Activated naive CD8-positive, alpha-beta T cell treated with anti-CD3 and anti-CD28 coated beads for 36 hours (primary cell): Measurements from ENCODE around the gene AK9. TPM values are rescaled to one million over a fixed set of nuclear protein-coding genes. Genes with fewer than 3 reads are reported as not detected.
A peak's percentile ranks its signal among the peaks of the same experiment; 100 is the strongest.
"Not testable (repeated sequence)": the region's sequence is repeated elsewhere in the genome, so short reads cannot be mapped to it uniquely, and the experiment has no call there.

ENCODE experiments used
- DNase-seq: peaks from one replicate; pipeline ENCODE4 v3.0.0; 2021
- H3K27ac Mint-ChIP-seq: one replicate; pipeline ENCODE4 v1.8.0; 2022; ENCODE audit warnings: mild to moderate bottlenecking, moderate library complexity, mixed read lengths
- H3K27me3 Mint-ChIP-seq: one replicate; pipeline ENCODE4 v1.8.0; 2022; ENCODE audit warnings: mild to moderate bottlenecking, mixed read lengths
- H3K36me3 Mint-ChIP-seq: one replicate; pipeline ENCODE4 v1.8.0; 2021; ENCODE audit warnings: mild to moderate bottlenecking, mixed read lengths
- H3K4me1 Mint-ChIP-seq: one replicate; pipeline ENCODE4 v1.8.0; 2021; ENCODE audit warnings: mixed read lengths
- H3K4me3 Mint-ChIP-seq: one replicate; pipeline ENCODE4 v1.8.0; 2022; ENCODE audit warnings: mild to moderate bottlenecking, moderate library complexity, mixed read lengths
- H3K9me3 Mint-ChIP-seq: one replicate; pipeline ENCODE4 v1.8.0; 2022; ENCODE audit warnings: mixed read lengths
- total RNA-seq, 2 experiments: library from RNA; stranded (reverse); gene quantifications; one replicate each; pipeline ENCODE4 v1.2.3, GENCODE V29; 2021

The AK9 gene
- total RNA-seq, 2 experiments from 2014 or later = 3.1 to 3.9 TPM

DNA sequence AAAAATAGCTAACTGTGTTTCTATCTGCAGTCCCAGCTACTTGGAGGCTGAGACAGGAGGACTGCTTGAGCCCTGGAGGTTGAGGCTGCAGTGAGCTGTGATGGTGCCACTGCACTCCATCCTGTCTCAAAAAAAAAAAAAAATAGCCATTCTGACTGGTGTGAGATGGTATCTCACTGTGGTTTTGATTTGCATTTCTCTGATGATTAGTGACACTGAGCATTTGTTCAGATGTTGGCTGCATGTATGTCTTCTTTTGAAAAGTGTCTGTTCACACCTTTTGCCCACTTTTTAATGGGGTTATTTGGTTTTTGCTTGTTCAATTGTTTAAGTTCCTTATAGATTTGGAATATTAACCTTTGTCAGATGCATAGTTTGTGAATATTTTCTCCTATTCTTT is 171.4 kb downstream of the AK9 start:
- not testable (repeated sequence) for H3K27me3 Mint-ChIP-seq, DNase-seq, H3K4me3 Mint-ChIP-seq, H3K36me3 Mint-ChIP-seq, H3K27ac Mint-ChIP-seq, H3K9me3 Mint-ChIP-seq
- peaks cover 23% of the 10 kb centered on the region for H3K4me1 Mint-ChIP-seq

DNA sequence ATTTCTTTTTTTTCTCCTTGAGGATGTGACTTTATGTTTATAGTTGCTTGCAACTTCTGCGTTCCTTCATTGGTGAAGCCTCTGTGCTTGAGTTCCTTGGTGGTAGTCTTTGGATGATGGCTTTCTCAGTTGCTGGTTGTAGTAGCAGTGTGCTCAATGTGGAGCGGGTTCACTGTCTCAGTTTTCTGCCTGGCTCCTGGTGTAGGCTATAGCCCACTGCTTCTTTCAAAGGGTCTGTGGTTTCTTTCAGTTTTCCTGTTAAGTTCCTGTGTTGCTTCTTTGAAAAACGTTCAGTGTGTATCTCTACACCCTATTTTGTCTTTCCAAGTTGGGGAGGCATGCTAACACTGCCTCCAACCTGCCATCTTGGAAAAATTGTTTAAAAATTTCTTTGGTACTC is 174.1 kb downstream of the AK9 start:
- Mint-ChIP-seq H3K36me3 (peaks cover 3% of the 10 kb centered on the region), H3K27me3 (no peaks in the 10 kb centered on the region), H3K27ac (peak overlapping the region; percentile 73), H3K9me3 (no peaks in the 10 kb centered on the region), H3K4me3 (peak overlapping the region; percentile 9), H3K4me1 (peaks cover 23% of the 10 kb centered on the region)
- DNase-seq = no peak

GRCh38 chr6:109515781-109516409 is 175.1 kb downstream of the AK9 start:
- Mint-ChIP-seq H3K4me1 (peaks cover 23% of the 10 kb centered on the region), H3K27ac (peak overlapping the region; percentile 73), H3K27me3 (no peaks in the 10 kb centered on the region), H3K9me3 (no peaks in the 10 kb centered on the region), H3K36me3 (peaks cover 3% of the 10 kb centered on the region), H3K4me3 (peak overlapping the region; percentile 30)
- no peak for DNase-seq

DNA sequence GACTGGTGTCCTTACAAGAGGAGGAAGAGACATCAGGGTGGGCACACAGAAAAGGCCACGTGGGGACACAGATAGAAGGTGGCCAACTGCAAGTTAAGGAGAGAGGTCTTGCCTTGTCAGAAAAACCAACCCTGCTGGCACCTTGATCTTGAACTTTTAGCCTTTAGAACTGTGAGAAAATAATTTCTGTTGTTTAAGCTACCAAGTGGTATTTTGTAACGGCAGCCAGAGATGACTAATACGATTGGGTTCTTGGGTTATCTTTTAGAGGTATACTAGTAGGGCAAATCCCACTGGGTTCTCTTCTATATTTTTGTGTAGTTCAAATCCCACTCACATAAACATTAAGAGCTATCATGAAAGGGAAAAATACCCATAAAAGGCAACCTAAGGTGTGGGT is 176.1 kb downstream of the AK9 start:
- peak overlapping the region; percentile 26 for H3K27ac Mint-ChIP-seq
- no peak for DNase-seq
- peaks cover 3% of the 10 kb centered on the region for H3K36me3 Mint-ChIP-seq
- H3K27me3 Mint-ChIP-seq = no peaks in the 10 kb centered on the region
- H3K9me3 Mint-ChIP-seq = no peaks in the 10 kb centered on the region
- no peak overlapping the region for H3K4me3 Mint-ChIP-seq
- H3K4me1 Mint-ChIP-seq = peaks cover 23% of the 10 kb centered on the region

DNA sequence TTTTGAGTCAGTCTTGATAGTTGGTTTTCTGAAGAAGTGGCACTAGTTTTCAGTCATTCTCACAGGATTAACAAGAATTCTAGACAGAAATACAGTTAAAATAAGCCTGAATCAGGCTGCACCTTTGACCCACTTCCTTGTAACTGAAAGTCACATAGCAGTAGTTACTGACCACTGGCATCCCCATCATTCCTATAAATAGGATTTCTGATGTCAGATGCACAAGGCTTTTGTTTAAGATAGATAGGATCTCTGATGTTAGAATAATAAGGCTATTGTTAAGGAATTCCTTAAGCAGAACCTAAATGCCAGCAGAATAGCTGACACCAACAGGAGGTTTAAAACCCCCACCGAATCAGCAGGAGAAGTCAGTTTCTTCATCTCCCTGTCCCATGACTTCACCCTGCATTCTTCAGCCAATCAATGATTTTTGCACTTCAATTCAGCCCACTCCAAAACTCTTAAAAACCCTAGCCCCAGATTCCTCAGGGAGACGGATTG is 177.4 kb downstream of the AK9 start:
- DNase-seq = no peak
- Mint-ChIP-seq H3K27me3 (no peaks in the 10 kb centered on the region), H3K9me3 (no peaks in the 10 kb centered on the region), H3K4me3 (no peak overlapping the region), H3K36me3 (peaks cover 3% of the 10 kb centered on the region), H3K27ac (no peak overlapping the region), H3K4me1 (peaks cover 23% of the 10 kb centered on the region)

DNA sequence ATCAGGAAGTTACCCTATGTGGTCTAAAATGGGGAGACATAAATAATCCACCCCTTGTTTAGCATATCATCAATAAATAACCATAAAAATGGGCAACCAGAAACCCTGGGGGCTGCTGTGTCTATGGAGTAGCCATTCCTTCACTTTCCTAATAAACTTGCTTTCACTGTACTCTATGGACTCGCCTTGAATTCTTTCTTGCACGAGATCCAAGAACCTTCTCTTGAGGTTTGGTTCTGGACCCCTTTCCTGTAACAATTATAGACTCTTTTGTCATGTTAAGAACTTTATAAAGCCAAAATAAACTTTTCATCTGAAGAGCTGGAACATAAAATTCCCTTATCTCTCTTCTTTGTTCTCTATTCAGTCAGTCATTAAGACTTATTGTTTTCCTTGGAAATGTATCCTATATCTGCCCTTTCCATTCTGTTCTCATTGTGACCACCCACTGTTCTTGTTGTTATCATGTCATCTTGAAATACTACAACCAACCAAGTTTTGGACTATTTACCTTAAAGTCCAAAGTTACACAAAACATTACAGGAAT is 178.7 kb downstream of the AK9 start:
- DNase-seq = no peak
- peaks cover 3% of the 10 kb centered on the region for H3K36me3 Mint-ChIP-seq
- H3K9me3 Mint-ChIP-seq = no peaks in the 10 kb centered on the region
- peaks cover 23% of the 10 kb centered on the region for H3K4me1 Mint-ChIP-seq
- no peaks in the 10 kb centered on the region for H3K27me3 Mint-ChIP-seq
- no peak overlapping the region for H3K4me3 Mint-ChIP-seq
- no peak overlapping the region for H3K27ac Mint-ChIP-seq

GRCh38 chr6:109511832-109512231 is 179.2 kb downstream of the AK9 start:
- Mint-ChIP-seq H3K36me3 (peaks cover under 1% of the 10 kb centered on the region), H3K9me3 (no peaks in the 10 kb centered on the region), H3K27ac (no peak overlapping the region), H3K4me1 (peaks cover 18% of the 10 kb centered on the region), H3K4me3 (no peak overlapping the region), H3K27me3 (no peaks in the 10 kb centered on the region)
- DNase-seq = no peak

GRCh38 chr6:109510358-109510757 is 180.6 kb downstream of the AK9 start:
- no peak for DNase-seq
- H3K27ac Mint-ChIP-seq = no peak overlapping the region
- no peaks in the 10 kb centered on the region for H3K36me3 Mint-ChIP-seq
- H3K4me1 Mint-ChIP-seq = peaks cover 7% of the 10 kb centered on the region
- H3K27me3 Mint-ChIP-seq = no peaks in the 10 kb centered on the region
- no peaks in the 10 kb centered on the region for H3K9me3 Mint-ChIP-seq
- H3K4me3 Mint-ChIP-seq = no peak overlapping the region

DNA sequence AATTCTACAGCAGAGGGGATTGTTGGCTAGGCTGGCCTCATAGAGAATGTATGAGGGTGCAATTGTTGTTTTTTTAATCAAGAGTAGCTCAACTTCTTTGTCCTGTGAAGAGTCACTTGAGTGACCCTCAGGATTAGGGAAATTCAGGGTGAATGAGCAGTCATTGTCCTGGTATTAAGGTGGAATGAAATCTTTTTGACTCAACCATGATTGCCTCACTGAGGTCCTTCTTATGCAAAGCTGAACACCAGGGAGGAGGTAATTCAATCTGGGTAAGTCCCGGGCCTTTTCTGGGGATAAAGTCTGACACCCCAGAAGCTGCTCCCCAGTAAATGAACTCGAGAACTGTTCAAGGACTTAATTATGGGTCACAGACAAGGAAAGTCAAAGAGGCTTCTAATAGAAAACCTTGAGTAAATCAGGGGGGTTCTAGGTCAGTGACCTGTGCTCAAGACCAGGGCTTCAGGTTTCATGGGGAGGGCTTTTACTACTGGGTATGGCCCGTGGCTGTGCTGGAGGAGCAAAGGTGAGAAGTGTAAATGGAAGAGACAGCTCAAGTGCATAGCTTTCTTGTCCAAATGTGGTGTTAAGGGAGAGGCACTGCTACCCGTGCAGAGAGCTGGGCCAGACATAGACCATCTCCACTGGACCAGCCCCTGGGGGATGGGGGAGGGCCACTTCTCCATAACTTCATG is 182.7 kb downstream of the AK9 start:
- no peak overlapping the region for H3K27ac Mint-ChIP-seq
- no peaks in the 10 kb centered on the region for H3K36me3 Mint-ChIP-seq
- no peaks in the 10 kb centered on the region for H3K9me3 Mint-ChIP-seq
- H3K4me1 Mint-ChIP-seq = no peaks in the 10 kb centered on the region
- no peak for DNase-seq
- no peak overlapping the region for H3K4me3 Mint-ChIP-seq
- H3K27me3 Mint-ChIP-seq = no peaks in the 10 kb centered on the region

- Mint-ChIP-seq H3K27ac (no peak overlapping the region), H3K36me3 (no peaks in the 10 kb centered on the region), H3K27me3 (no peaks in the 10 kb centered on the region), H3K4me1 (no peaks in the 10 kb centered on the region), H3K9me3 (no peaks in the 10 kb centered on the region), H3K4me3 (no peak overlapping the region)
- DNase-seq = no peak
Observed at GRCh38 chr6:109507490-109508072, 183.4 kb downstream of the AK9 start.

GRCh38 chr6:109506841-109507240 is 184.2 kb downstream of the AK9 start:
- no peak for DNase-seq
- Mint-ChIP-seq H3K27ac (no peak overlapping the region), H3K9me3 (no peaks in the 10 kb centered on the region), H3K36me3 (no peaks in the 10 kb centered on the region), H3K4me1 (no peaks in the 10 kb centered on the region), H3K4me3 (no peak overlapping the region), H3K27me3 (no peaks in the 10 kb centered on the region)

DNA sequence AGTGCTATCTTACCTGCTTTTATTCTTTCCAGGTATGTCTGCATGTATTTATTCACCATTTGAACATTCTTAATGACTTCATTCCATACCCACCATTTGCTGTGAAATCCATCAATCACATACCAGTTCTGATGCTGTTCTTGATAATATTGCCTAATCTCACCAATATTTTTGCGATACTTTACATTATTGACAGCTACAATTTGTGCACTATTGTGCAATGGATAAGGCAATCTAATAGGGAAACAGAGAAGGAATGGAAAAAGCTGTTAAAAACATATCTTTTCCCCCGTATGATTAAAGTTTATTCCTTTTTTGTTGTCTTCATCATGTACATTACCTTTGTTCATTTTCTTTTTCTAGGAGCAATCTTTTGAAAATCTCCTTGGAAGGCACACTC is 184.7 kb downstream of the AK9 start:
- no peak overlapping the region for H3K27ac Mint-ChIP-seq
- H3K36me3 Mint-ChIP-seq = no peaks in the 10 kb centered on the region
- H3K4me3 Mint-ChIP-seq = no peak overlapping the region
- H3K4me1 Mint-ChIP-seq = no peaks in the 10 kb centered on the region
- no peaks in the 10 kb centered on the region for H3K9me3 Mint-ChIP-seq
- no peak for DNase-seq
- no peaks in the 10 kb centered on the region for H3K27me3 Mint-ChIP-seq

GRCh38 chr6:109503327-109504224 is 187.4 kb downstream of the AK9 start:
- H3K9me3 Mint-ChIP-seq = no peaks in the 10 kb centered on the region
- no peak for DNase-seq
- no peaks in the 10 kb centered on the region for H3K36me3 Mint-ChIP-seq
- no peaks in the 10 kb centered on the region for H3K4me1 Mint-ChIP-seq
- no peaks in the 10 kb centered on the region for H3K27me3 Mint-ChIP-seq
- no peak overlapping the region for H3K4me3 Mint-ChIP-seq
- no peak overlapping the region for H3K27ac Mint-ChIP-seq

GRCh38 chr6:109498936-109499335 is 192.1 kb downstream of the AK9 start:
- H3K27ac Mint-ChIP-seq = no peak overlapping the region
- no peaks in the 10 kb centered on the region for H3K27me3 Mint-ChIP-seq
- no peaks in the 10 kb centered on the region for H3K36me3 Mint-ChIP-seq
- no peaks in the 10 kb centered on the region for H3K9me3 Mint-ChIP-seq
- no peak for DNase-seq
- H3K4me3 Mint-ChIP-seq = no peak overlapping the region
- H3K4me1 Mint-ChIP-seq = peaks cover 4% of the 10 kb centered on the region

DNA sequence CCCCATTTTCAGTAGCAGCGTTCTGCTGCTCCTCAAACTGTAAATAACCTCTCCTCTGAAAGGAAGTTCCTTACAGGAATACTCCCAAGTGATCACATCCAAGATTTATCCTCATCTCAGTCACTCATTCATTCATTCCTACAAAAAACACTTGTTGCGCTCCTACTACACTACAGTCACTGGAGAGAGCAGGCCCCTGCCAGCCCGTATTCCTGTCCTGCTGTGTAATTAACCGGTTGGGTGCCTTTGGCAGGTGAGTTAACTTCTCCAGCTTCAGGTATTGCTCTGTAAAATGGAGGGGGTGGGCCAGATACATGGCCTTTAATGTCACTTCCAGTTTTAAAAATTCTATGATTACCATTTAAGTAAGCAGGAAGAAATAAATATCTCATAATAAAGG is 192.9 kb downstream of the AK9 start:
- Mint-ChIP-seq H3K4me1 (peaks cover 9% of the 10 kb centered on the region), H3K36me3 (no peaks in the 10 kb centered on the region), H3K4me3 (no peak overlapping the region), H3K9me3 (no peaks in the 10 kb centered on the region), H3K27ac (no peak overlapping the region), H3K27me3 (no peaks in the 10 kb centered on the region)
- DNase-seq = no peak
